NB4 (cell line): ENCODE measurements around the gene CXXC1.

Experiments
- MAX ChIP-seq: IDR thresholded peaks from 2 replicates; pipeline ENCODE4 v1.6.1; 2011; ENCODE audit warnings: low read depth, low read length
- TF ChIP-seq, protein P1 (sequence below): IDR thresholded peaks from one replicate; pipeline ENCODE4 v1.5.1; 2012; ENCODE audit warnings: low read depth, low read length

GRCh38 chr18:50285071-50285470 is 2.4 kb downstream of the CXXC1 start:
- TF ChIP-seq MAX: no peak
- TF ChIP-seq, protein P1, sequence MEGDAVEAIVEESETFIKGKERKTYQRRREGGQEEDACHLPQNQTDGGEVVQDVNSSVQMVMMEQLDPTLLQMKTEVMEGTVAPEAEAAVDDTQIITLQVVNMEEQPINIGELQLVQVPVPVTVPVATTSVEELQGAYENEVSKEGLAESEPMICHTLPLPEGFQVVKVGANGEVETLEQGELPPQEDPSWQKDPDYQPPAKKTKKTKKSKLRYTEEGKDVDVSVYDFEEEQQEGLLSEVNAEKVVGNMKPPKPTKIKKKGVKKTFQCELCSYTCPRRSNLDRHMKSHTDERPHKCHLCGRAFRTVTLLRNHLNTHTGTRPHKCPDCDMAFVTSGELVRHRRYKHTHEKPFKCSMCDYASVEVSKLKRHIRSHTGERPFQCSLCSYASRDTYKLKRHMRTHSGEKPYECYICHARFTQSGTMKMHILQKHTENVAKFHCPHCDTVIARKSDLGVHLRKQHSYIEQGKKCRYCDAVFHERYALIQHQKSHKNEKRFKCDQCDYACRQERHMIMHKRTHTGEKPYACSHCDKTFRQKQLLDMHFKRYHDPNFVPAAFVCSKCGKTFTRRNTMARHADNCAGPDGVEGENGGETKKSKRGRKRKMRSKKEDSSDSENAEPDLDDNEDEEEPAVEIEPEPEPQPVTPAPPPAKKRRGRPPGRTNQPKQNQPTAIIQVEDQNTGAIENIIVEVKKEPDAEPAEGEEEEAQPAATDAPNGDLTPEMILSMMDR: no peak
